Right ventricle myocardium inferior (tissue), 1 donor: ENCODE results near the gene TMEM163. TPM values are rescaled to one million over a fixed set of nuclear protein-coding genes. Genes with fewer than 3 reads are reported as not detected.
A peak's percentile ranks its signal among the peaks of the same experiment; 100 is the strongest.
"Not testable (repeated sequence)": the region's sequence is repeated elsewhere in the genome, so short reads cannot be mapped to it uniquely, and the experiment has no call there.

Source experiments
- ATAC-seq: fragments of 200-7000 bp; cut with Tn5 transposase; one replicate; pipeline ENCODE4 v1.9.1; 2020; ENCODE audit warnings: mild to moderate bottlenecking, moderate library complexity
- DNase-seq: peaks from one replicate; pipeline ENCODE4 v3.0.0; 2021; ENCODE audit errors: missing footprints
- intact Hi-C: fragments of 100-400 bp; cut with DNase I; formaldehyde crosslinking; loops from one replicate; pipeline ENCODE4 v1.11.0; 2022
- long read RNA-seq: library from polyadenylated mRNA; unstranded; transcript quantifications from one replicate; pipeline ENCODE4 v2.0.0, GENCODE V29; 2021
- total RNA-seq: library from RNA; stranded (reverse); fragmentation: NEBNext Ultra II Directional; extraction: Animal tissue kit (Norgen Biotek cat#: 25700); gene quantifications from one replicate; pipeline ENCODE4 v1.2.1, GENCODE V29; 2021
- donor health status: DM: no; HTN: yes; CAD: no; lungs with severe emphysema.

Gene TMEM163
- 0.46 TPM for total RNA-seq
- long read RNA-seq: 0 reads

- ATAC-seq (peak; percentile 31), DNase-seq (no peak)
- intact Hi-C loops: no loop called here
These were observed at the start of gene TMEM163 for GRCh38 chr2:134718817-134719814. Gene TMEM163 (minus strand): TSS chr2:134719000.

- intact Hi-C loops: no loop called here
- no peak for DNase-seq
- no peak for ATAC-seq
These were observed 47.8 kb upstream of the TMEM163 start for GRCh38 chr2:134766583-134766982.

- ATAC-seq (no peak), DNase-seq (no peak)
- intact Hi-C loops: no loop called here
These were observed 47.2 kb upstream of the TMEM163 start for GRCh38 chr2:134765987-134766386.

- no peak for ATAC-seq
- intact Hi-C loops: no loop called here
- no peak for DNase-seq
These were observed 45.4 kb upstream of the TMEM163 start for GRCh38 chr2:134764164-134764563.

GRCh38 chr2:134763164-134763710 is 44.4 kb upstream of the TMEM163 start:
- ATAC-seq: no peak
- no peak for DNase-seq
- intact Hi-C loops: no loop called here

GRCh38 chr2:134762508-134762907 is 43.7 kb upstream of the TMEM163 start:
- no peak for ATAC-seq
- intact Hi-C loops: no loop called here
- DNase-seq: no peak

- ATAC-seq: no peak
- no peak for DNase-seq
- intact Hi-C loops: no loop called here
These were observed 41.6 kb upstream of the TMEM163 start for GRCh38 chr2:134760385-134760784.

- ATAC-seq (no peak), DNase-seq (no peak)
- intact Hi-C loops: no loop called here
These were observed 39.8 kb upstream of the TMEM163 start for GRCh38 chr2:134758633-134759032.

- intact Hi-C loops, DNase-seq, ATAC-seq: not testable (repeated sequence)
These were observed 33.2 kb upstream of the TMEM163 start for GRCh38 chr2:134751981-134752380.

- DNase-seq: no peak
- ATAC-seq: no peak
- intact Hi-C loops: no loop called here
These were observed 26.7 kb upstream of the TMEM163 start for GRCh38 chr2:134745546-134745945.

- no peak for ATAC-seq
- intact Hi-C loops: no loop called here
- no peak for DNase-seq
These were observed 26.2 kb upstream of the TMEM163 start for GRCh38 chr2:134745023-134745422.

- intact Hi-C loops: no loop called here
- DNase-seq (no peak), ATAC-seq (peak; percentile 50)
These were observed 21.1 kb upstream of the TMEM163 start for GRCh38 chr2:134739879-134740301.

GRCh38 chr2:134739236-134739878 is 20.6 kb upstream of the TMEM163 start:
- intact Hi-C loops: no loop called here

GRCh38 chr2:134738141-134738870 is 19.5 kb upstream of the TMEM163 start:
- no peak for ATAC-seq
- intact Hi-C loops: no loop called here
- DNase-seq: no peak

More at GRCh38 chr2:134739236-134739878, 20.6 kb upstream of the TMEM163 start:
- ATAC-seq (no peak), DNase-seq (no peak)

GRCh38 chr2:134737671-134738070 is 18.9 kb upstream of the TMEM163 start:
- no peak for ATAC-seq
- intact Hi-C loops: no loop called here
- DNase-seq: no peak

GRCh38 chr2:134736167-134736880 is 17.5 kb upstream of the TMEM163 start:
- ATAC-seq (no peak), DNase-seq (no peak)
- intact Hi-C loops: no loop called here

- intact Hi-C loops: no loop called here
- ATAC-seq: no peak
- DNase-seq: no peak
These were observed 9.4 kb upstream of the TMEM163 start for GRCh38 chr2:134728163-134728562.

GRCh38 chr2:134727385-134727784 is 8.6 kb upstream of the TMEM163 start:
- DNase-seq (no peak), ATAC-seq (no peak)
- intact Hi-C loops: no loop called here
